K562 (cell line): Measurements from ENCODE around the gene PRDM16. TPM values are rescaled to one million over a fixed set of nuclear protein-coding genes. Genes with fewer than 3 reads are reported as not detected.

ENCODE experiments used
- ATF4 ChIP-seq: fragments of 450-650 bp; formaldehyde crosslinking; IDR thresholded peaks from 2 replicates; pipeline ENCODE4 v1.4.0; 2022; ENCODE audit warnings: mild to moderate bottlenecking, moderate library complexity
- BCL6 ChIP-seq: fragments of 250-450 bp; sonication (Bioruptor Pico); IDR thresholded peaks from 2 replicates; pipeline ENCODE4 v1.4.0; 2020
- BHLHE40 ChIP-seq: IDR thresholded peaks from 2 replicates; pipeline ENCODE4 v1.6.1; 2011; ENCODE audit warnings: low read length, improper control_type of control experiment
- ETV1 ChIP-seq: fragments of 450-650 bp; conservative IDR thresholded peaks from 2 replicates; pipeline ENCODE4 v1.6.1; 2016; ENCODE audit warnings: missing genetic modification characterization, control low read depth, low read depth, missing compliant biosample characterization
- HDAC8 ChIP-seq: fragments of 450-650 bp; IDR thresholded peaks from 2 replicates; pipeline ENCODE4 v1.6.1; 2016; ENCODE audit warnings: mild to moderate bottlenecking, missing genetic modification characterization, moderate library complexity, missing compliant biosample characterization
- HIVEP1 ChIP-seq: fragments of 250-450 bp; sonication (Bioruptor Pico); IDR thresholded peaks from 2 replicates; pipeline ENCODE4 v1.4.0; 2020; ENCODE audit warnings: mild to moderate bottlenecking
- MYBL2 ChIP-seq, 2 experiments: fragments of 450-650 bp in 1 of 2; sonication (generic) in 1 of 2; formaldehyde crosslinking in 1 of 2; IDR thresholded peaks; 2 replicates each; pipeline versions ENCODE4 v1.6.1 to v1.8.1; 2017 to 2022; ENCODE audit warnings: borderline replicate concordance in 1 of 2, inconsistent platforms in 1 of 2, low read depth in 1 of 2, mild to moderate bottlenecking in 1 of 2, missing genetic modification reagents in 1 of 2, moderate library complexity in 1 of 2
- NCOR1 ChIP-seq: fragments of 450-650 bp; IDR thresholded peaks from 2 replicates; pipeline ENCODE4 v1.6.1; 2016; ENCODE audit warnings: mild to moderate bottlenecking, moderate library complexity
- NRF1 ChIP-seq, 2 experiments: fragments of 450-650 bp; IDR thresholded peaks in 1 of 2; conservative IDR thresholded peaks in 1 of 2; 2 replicates each; pipeline ENCODE4 v1.6.1; 2014; ENCODE audit warnings: mild to moderate bottlenecking in 2 of 2
- PHB ChIP-seq: fragments of 250-450 bp; sonication (Bioruptor Pico); IDR thresholded peaks from 2 replicates; pipeline ENCODE4 v1.5.0; 2021
- ZNF584 ChIP-seq: fragments of 200-800 bp; sonication (Bioruptor generic); IDR thresholded peaks from 2 replicates; pipeline ENCODE4 v1.6.1; 2016; ENCODE audit warnings: low read depth, mild to moderate bottlenecking, missing genetic modification characterization, missing compliant biosample characterization
- polyA plus RNA-seq, 8 experiments: library from polyadenylated mRNA; depleted of rRNA in 4 of 8; stranded (reverse) in 5 of 8; unstranded in 3 of 8; fragments of >200 nt; fragmentation: Nextera tagmentation in 2 of 8; fragmentation: Illumina TruSeq in 1 of 8; extraction: Ambion mirVana in 2 of 8; extraction: Trizol in 1 of 8; gene quantifications; 2 replicates each; pipeline versions ENCODE4 v1.2.1 to v1.2.3, GENCODE V29; 2011 to 2014; ENCODE audit warnings: inconsistent platforms in 1 of 8, missing spikeins in 1 of 8
- total RNA-seq, 7 experiments: library from RNA; depleted of rRNA in 6 of 7; stranded (reverse); fragments of >200 nt in 6 of 7; fragmentation: Illumina TruSeq in 2 of 7; extraction: Trizol in 2 of 7; gene quantifications; 2 replicates each; pipeline versions ENCODE4 v1.2.1 to v1.2.3, GENCODE V29; 2011 to 2021; ENCODE audit warnings: low replicate concordance in 1 of 7
- TF ChIP-seq, protein P1 (sequence below): fragments of 250-450 bp; sonication (Bioruptor Pico); IDR thresholded peaks from 2 replicates; pipeline ENCODE4 v1.8.0; 2022; ENCODE audit warnings: moderate library complexity, mild to moderate bottlenecking, inconsistent platforms
- TF ChIP-seq, protein P2 (sequence below): fragments of 450-650 bp; formaldehyde crosslinking; conservative IDR thresholded peaks from 2 replicates; pipeline ENCODE4 v1.4.0; 2022; ENCODE audit warnings: mild to moderate bottlenecking, missing genetic modification characterization
- TF ChIP-seq, protein P3 (sequence below): fragments of 450-650 bp; formaldehyde crosslinking; IDR thresholded peaks from 2 replicates; pipeline ENCODE4 v1.4.0; 2020; ENCODE audit warnings: mild to moderate bottlenecking, moderate library complexity

The PRDM16 gene
- total and polyA plus RNA-seq, 9 of the 15 experiments (the other 6 are each of a cell fraction or from before 2014, with no cell fraction given): 0.10 to 0.27 TPM; not detected in 7

GRCh38 chr1:3321559-3322449 is 252.8 kb downstream of the PRDM16 start (continued):
- TF ChIP-seq, protein P1, sequence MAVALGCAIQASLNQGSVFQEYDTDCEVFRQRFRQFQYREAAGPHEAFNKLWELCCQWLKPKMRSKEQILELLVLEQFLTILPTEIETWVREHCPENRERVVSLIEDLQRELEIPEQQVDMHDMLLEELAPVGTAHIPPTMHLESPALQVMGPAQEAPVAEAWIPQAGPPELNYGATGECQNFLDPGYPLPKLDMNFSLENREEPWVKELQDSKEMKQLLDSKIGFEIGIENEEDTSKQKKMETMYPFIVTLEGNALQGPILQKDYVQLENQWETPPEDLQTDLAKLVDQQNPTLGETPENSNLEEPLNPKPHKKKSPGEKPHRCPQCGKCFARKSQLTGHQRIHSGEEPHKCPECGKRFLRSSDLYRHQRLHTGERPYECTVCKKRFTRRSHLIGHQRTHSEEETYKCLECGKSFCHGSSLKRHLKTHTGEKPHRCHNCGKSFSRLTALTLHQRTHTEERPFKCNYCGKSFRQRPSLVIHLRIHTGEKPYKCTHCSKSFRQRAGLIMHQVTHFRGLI (CRISPR knock-in tag): peak; percentile 21; the same call in 1 of the 2 replicates
- TF ChIP-seq, protein P2, sequence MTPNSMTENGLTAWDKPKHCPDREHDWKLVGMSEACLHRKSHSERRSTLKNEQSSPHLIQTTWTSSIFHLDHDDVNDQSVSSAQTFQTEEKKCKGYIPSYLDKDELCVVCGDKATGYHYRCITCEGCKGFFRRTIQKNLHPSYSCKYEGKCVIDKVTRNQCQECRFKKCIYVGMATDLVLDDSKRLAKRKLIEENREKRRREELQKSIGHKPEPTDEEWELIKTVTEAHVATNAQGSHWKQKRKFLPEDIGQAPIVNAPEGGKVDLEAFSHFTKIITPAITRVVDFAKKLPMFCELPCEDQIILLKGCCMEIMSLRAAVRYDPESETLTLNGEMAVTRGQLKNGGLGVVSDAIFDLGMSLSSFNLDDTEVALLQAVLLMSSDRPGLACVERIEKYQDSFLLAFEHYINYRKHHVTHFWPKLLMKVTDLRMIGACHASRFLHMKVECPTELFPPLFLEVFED (CRISPR knock-in tag): peak; percentile 31; the same call in 1 of the 2 replicates
- TF ChIP-seq MYBL2 (IDR thresholded peaks at IDR 0.05; ENCODE audit: low read depth): no peak
- TF ChIP-seq MYBL2 (CRISPR knock-in tag; IDR thresholded peaks at IDR 0.05; ENCODE audit: borderline replicate concordance): 0 out of 2 replicates have a peak, but pooled peaks have one; percentile 14
- TF ChIP-seq ZNF584 (CRISPR knock-in tag): peak; percentile 71; the same call in 1 of the 2 replicates
- TF ChIP-seq NRF1 (conservative IDR thresholded peaks at IDR 0.05 in 1 of 2, IDR thresholded peaks at IDR 0.05 in 1 of 2): 0 out of 4 replicates have a peak, but pooled peaks of 1 of the 2 experiments have one; percentile 31
- TF ChIP-seq, protein P3, sequence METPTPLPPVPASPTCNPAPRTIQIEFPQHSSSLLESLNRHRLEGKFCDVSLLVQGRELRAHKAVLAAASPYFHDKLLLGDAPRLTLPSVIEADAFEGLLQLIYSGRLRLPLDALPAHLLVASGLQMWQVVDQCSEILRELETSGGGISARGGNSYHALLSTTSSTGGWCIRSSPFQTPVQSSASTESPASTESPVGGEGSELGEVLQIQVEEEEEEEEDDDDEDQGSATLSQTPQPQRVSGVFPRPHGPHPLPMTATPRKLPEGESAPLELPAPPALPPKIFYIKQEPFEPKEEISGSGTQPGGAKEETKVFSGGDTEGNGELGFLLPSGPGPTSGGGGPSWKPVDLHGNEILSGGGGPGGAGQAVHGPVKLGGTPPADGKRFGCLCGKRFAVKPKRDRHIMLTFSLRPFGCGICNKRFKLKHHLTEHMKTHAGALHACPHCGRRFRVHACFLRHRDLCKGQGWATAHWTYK (CRISPR knock-in tag): no peak
- no peak for TF ChIP-seq NCOR1
- peak; percentile 37; the same call in 1 of the 2 replicates for TF ChIP-seq ETV1 (tag)
- TF ChIP-seq PHB (CRISPR knock-in tag): 0 out of 2 replicates have a peak, but pooled peaks have one; percentile 28
- TF ChIP-seq HIVEP1 (CRISPR knock-in tag): peak; percentile 56; the same call in 1 of the 2 replicates
- peak; percentile 67; the same call in 1 of the 2 replicates for TF ChIP-seq ATF4 (CRISPR knock-in tag)
- TF ChIP-seq HDAC8 (tag): peak; percentile 64; the same call in 1 of the 2 replicates
- peak; percentile 55 for TF ChIP-seq BHLHE40
- peak; percentile 19; the same call in 1 of the 2 replicates for TF ChIP-seq BCL6 (CRISPR knock-in tag)
